ENCODE data around the gene CENATAC.

DNA sequence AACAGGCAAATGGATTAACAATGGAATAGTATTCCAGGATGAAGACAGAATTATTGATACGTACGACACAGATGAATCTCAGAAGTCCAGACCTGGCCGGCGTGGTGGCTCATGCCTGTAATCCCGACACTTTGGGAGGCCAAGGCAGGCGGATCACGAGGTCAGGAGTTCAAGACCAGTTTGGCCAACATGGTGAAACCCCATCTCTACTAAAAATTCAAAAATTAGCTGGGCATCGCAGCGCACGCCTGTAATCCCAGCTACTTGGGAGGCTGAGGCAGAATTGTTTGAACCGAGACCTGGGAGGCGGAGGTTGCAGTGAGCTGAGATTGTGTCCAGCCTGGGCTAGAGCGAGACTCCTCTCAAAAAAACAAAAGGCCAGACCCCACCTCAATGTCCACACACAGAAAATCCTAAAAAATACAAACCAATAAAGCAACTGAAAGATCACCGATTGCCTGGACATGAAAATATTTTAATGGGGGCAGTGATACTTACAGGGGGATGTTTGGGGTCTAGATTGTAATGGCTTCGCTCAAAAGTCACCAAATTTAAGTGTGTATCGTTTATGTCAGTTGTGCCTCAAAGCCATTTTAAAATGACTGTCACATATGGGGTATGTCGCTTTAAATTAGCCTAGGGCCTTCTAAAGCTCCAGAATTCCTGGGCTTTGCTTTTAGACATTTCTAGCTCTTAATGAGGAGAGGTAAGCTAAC lies 16.4 kb downstream of the CENATAC start:
- TF ChIP-seq RAD21 (conservative IDR thresholded peaks at IDR 0.05) (no peak), EZH2 (IDR thresholded peaks at IDR 0.05; ENCODE audit: borderline replicate concordance, insufficient read depth, low read length, poor library complexity, severe bottlenecking) (no peak), EP300 (conservative IDR thresholded peaks at IDR 0.05; ENCODE audit: poor library complexity, severe bottlenecking) (no peak), POLR2AphosphoS5 (IDR thresholded peaks at IDR 0.05) (no peak), CTCF (IDR thresholded peaks at IDR 0.05; ENCODE audit: poor library complexity, severe bottlenecking) (no peak), MXI1 (conservative IDR thresholded peaks at IDR 0.05; ENCODE audit: poor library complexity, severe bottlenecking) (no peak), REST (IDR thresholded peaks at IDR 0.05; ENCODE audit: borderline replicate concordance) (no peak)

All from neural cell (in vitro differentiated cells).